Fibroblast of lung (primary cell): ENCODE results near the gene TANC1.

ENCODE experiments used
- EZH2 ChIP-seq: IDR thresholded peaks from 2 replicates; pipeline ENCODE4 v1.5.1; 2012; ENCODE audit warnings: low read length, control low read depth, mild to moderate bottlenecking; ENCODE audit errors: missing control alignments
- TF ChIP-seq, protein P1 (sequence below), 2 donors: IDR thresholded peaks in 1 of 2; conservative IDR thresholded peaks in 1 of 2; 1 replicate in 1 of 2; 2 replicates in 1 of 2; pipeline ENCODE4 v1.5.1; 2011 to 2012; ENCODE audit warnings: low read length in 2 of 2, control low read depth in 1 of 2, inconsistent platforms in 1 of 2, low read depth in 1 of 2, mild to moderate bottlenecking in 1 of 2

DNA sequence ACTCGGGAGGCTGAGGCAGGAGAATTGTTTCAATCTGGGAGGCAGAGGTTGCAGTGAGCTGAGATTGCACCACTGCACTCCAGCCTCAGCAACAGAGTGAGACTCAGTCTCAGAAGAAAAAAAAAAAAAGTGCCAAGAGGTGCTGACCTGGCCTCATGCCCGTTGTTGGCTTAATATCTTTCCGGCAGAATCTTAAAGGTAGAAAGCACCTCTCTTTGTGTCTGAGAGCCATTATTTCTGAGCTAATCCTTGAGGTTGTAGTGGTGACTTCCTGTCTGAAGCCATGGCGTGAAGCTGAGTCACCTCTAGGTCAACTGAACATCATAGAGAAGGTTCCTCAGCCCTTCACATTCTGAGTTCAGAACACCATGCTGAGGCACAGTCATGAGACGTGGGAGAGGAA, 257.6 kb downstream of the TANC1 start:
- TF ChIP-seq, protein P1, sequence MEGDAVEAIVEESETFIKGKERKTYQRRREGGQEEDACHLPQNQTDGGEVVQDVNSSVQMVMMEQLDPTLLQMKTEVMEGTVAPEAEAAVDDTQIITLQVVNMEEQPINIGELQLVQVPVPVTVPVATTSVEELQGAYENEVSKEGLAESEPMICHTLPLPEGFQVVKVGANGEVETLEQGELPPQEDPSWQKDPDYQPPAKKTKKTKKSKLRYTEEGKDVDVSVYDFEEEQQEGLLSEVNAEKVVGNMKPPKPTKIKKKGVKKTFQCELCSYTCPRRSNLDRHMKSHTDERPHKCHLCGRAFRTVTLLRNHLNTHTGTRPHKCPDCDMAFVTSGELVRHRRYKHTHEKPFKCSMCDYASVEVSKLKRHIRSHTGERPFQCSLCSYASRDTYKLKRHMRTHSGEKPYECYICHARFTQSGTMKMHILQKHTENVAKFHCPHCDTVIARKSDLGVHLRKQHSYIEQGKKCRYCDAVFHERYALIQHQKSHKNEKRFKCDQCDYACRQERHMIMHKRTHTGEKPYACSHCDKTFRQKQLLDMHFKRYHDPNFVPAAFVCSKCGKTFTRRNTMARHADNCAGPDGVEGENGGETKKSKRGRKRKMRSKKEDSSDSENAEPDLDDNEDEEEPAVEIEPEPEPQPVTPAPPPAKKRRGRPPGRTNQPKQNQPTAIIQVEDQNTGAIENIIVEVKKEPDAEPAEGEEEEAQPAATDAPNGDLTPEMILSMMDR (conservative IDR thresholded peaks at IDR 0.05 in 1 of 2, IDR thresholded peaks at IDR 0.05 in 1 of 2; ENCODE audit: low read depth in 1 of 2, low read length in 2 of 2) = no peak
- TF ChIP-seq EZH2 = no peak
